Measurements from ENCODE around the gene SFI1.
A peak's percentile ranks its signal among the peaks of the same experiment; 100 is the strongest.

The SFI1 gene

GRCh38 chr22:31561238-31561887, 65.0 kb downstream of the SFI1 start:
- Histone ChIP-seq H3K9ac (ENCODE audit: low read depth, low read length) (no peak overlapping the region), H3K27ac (ENCODE audit: low read length) (no peak overlapping the region), H3K79me2 (ENCODE audit: insufficient read depth, low read length) (no peaks in the 10 kb centered on the region), H2AFZ (ENCODE audit: low read depth, low read length) (no peak overlapping the region), H3K4me3 (ENCODE audit: low read depth in 1 of 2, low read length in 2 of 2) (no peak overlapping the region), H3K4me1 (ENCODE audit: insufficient read depth, low read length) (no peaks in the 10 kb centered on the region), H3K27me3 (ENCODE audit: insufficient read depth, low read length, poor library complexity) (no peaks in the 10 kb centered on the region), H3K9me3 (ENCODE audit: insufficient read depth, low read length, severe bottlenecking) (no peaks in the 10 kb centered on the region), H3K36me3 (ENCODE audit: insufficient read depth, low read length) (peaks cover 62% of the 10 kb centered on the region), H4K20me1 (ENCODE audit: insufficient read depth, low read length) (no peaks in the 10 kb centered on the region), H3K4me2 (ENCODE audit: insufficient read depth, low read length) (no peak overlapping the region)
- TF ChIP-seq EZH2 (IDR thresholded peaks at IDR 0.05; ENCODE audit: borderline replicate concordance, low read depth, low read length, severe bottlenecking), result no peak
- peak; percentile 67 for TF ChIP-seq CTCF (IDR thresholded peaks at IDR 0.05; ENCODE audit: borderline replicate concordance, extremely low read depth, low read length, poor library complexity, severe bottlenecking)
- peak; percentile 78 for ATAC-seq (ENCODE audit: insufficient read depth, low read depth)
- DNase-seq, result peak; percentile 47

- no peak overlapping the region for H3K4me2 ChIP-seq (ENCODE audit: insufficient read depth, low read length)
- H3K27ac ChIP-seq (ENCODE audit: low read length), result no peak overlapping the region
- H3K27me3 ChIP-seq (ENCODE audit: insufficient read depth, low read length, poor library complexity), result no peaks in the 10 kb centered on the region
- peaks cover 56% of the 10 kb centered on the region for H3K36me3 ChIP-seq (ENCODE audit: insufficient read depth, low read length)
- H3K79me2 ChIP-seq (ENCODE audit: insufficient read depth, low read length), result no peaks in the 10 kb centered on the region
- H3K9ac ChIP-seq (ENCODE audit: low read depth, low read length), result no peak overlapping the region
- H3K4me1 ChIP-seq (ENCODE audit: insufficient read depth, low read length), result no peaks in the 10 kb centered on the region
- H2AFZ ChIP-seq (ENCODE audit: low read depth, low read length), result no peak overlapping the region
- TF ChIP-seq EZH2 (IDR thresholded peaks at IDR 0.05; ENCODE audit: borderline replicate concordance, low read depth, low read length, severe bottlenecking) (no peak), CTCF (IDR thresholded peaks at IDR 0.05; ENCODE audit: borderline replicate concordance, extremely low read depth, low read length, poor library complexity, severe bottlenecking) (no peak)
- ATAC-seq (ENCODE audit: insufficient read depth, low read depth) (no peak), DNase-seq (no peak)
- H3K4me3 ChIP-seq (ENCODE audit: low read depth in 1 of 2, low read length in 2 of 2), result no peak overlapping the region
- H3K9me3 ChIP-seq (ENCODE audit: insufficient read depth, low read length, severe bottlenecking), result no peaks in the 10 kb centered on the region
- no peaks in the 10 kb centered on the region for H4K20me1 ChIP-seq (ENCODE audit: insufficient read depth, low read length)
These were observed 65.6 kb downstream of the SFI1 start for GRCh38 chr22:31561970-31562369.

GRCh38 chr22:31566484-31566883, 70.1 kb downstream of the SFI1 start:
- Histone ChIP-seq H4K20me1 (ENCODE audit: insufficient read depth, low read length) (no peaks in the 10 kb centered on the region), H3K27ac (ENCODE audit: low read length) (no peak overlapping the region), H3K27me3 (ENCODE audit: insufficient read depth, low read length, poor library complexity) (no peaks in the 10 kb centered on the region), H3K9ac (ENCODE audit: low read depth, low read length) (no peak overlapping the region), H3K4me2 (ENCODE audit: insufficient read depth, low read length) (no peak overlapping the region), H3K4me1 (ENCODE audit: insufficient read depth, low read length) (no peaks in the 10 kb centered on the region), H3K79me2 (ENCODE audit: insufficient read depth, low read length) (no peaks in the 10 kb centered on the region), H2AFZ (ENCODE audit: low read depth, low read length) (no peak overlapping the region), H3K9me3 (ENCODE audit: insufficient read depth, low read length, severe bottlenecking) (no peaks in the 10 kb centered on the region), H3K4me3 (ENCODE audit: low read depth in 1 of 2, low read length in 2 of 2) (no peak overlapping the region), H3K36me3 (ENCODE audit: insufficient read depth, low read length) (peaks cover 40% of the 10 kb centered on the region; the same call in 1 of the 2 replicates)
- TF ChIP-seq CTCF (IDR thresholded peaks at IDR 0.05; ENCODE audit: borderline replicate concordance, extremely low read depth, low read length, poor library complexity, severe bottlenecking), result no peak
- ATAC-seq (ENCODE audit: insufficient read depth, low read depth), result no peak
- no peak for DNase-seq

Measured in DND-41 (cell line).